ENCODE measurements around the gene TFEB.

The TFEB gene

GRCh38 chr6:41654151-41654697, 81.2 kb downstream of the TFEB start:
- ChIA-PET POLR2A (no interaction called here), CTCF (no interaction called here)
- H3K4me3 ChIP-seq (ENCODE audit: low read depth, low read length): no peak overlapping the region
- TF ChIP-seq ZIC2 (tag by site-specific recombination; IDR thresholded peaks at IDR 0.05): peak; percentile 44; the same call in 1 of the 2 replicates
- no peak for TF ChIP-seq ZNF391 (tag by site-specific recombination; IDR thresholded peaks at IDR 0.05; ENCODE audit: borderline replicate concordance, low read depth)
- no peak overlapping the region for H3K27ac ChIP-seq (ENCODE audit: extremely low read depth, low read depth, low read length)
- H3K36me3 ChIP-seq (ENCODE audit: control insufficient read depth in 2 of 2, insufficient read depth in 1 of 2, low read length in 2 of 2): no peaks in the 10 kb centered on the region
- no peaks in the 10 kb centered on the region for H3K9me3 ChIP-seq (ENCODE audit: control insufficient read depth, insufficient read depth, low read depth, low read length)
- 0 out of 2 replicates have a peak, but pooled peaks cover 3% of the 10 kb centered on the region for H3K4me1 ChIP-seq (ENCODE audit: control insufficient read depth, insufficient read depth, low read length)

- ChIA-PET CTCF (no interaction called here), POLR2A (no interaction called here)
- Histone ChIP-seq H3K36me3 (ENCODE audit: control insufficient read depth in 2 of 2, insufficient read depth in 1 of 2, low read length in 2 of 2) (no peaks in the 10 kb centered on the region), H3K4me3 (ENCODE audit: low read depth, low read length) (no peak overlapping the region), H3K27ac (ENCODE audit: extremely low read depth, low read depth, low read length) (no peak overlapping the region), H3K9me3 (ENCODE audit: control insufficient read depth, insufficient read depth, low read depth, low read length) (no peaks in the 10 kb centered on the region), H3K4me1 (ENCODE audit: control insufficient read depth, insufficient read depth, low read length) (0 out of 2 replicates have a peak, but pooled peaks cover 3% of the 10 kb centered on the region)
- TF ChIP-seq ZSCAN16 (tag by site-specific recombination; IDR thresholded peaks at IDR 0.05) (no peak), ZNF692 (tag by site-specific recombination; IDR thresholded peaks at IDR 0.05) (no peak), ZNF621 (tag by site-specific recombination; IDR thresholded peaks at IDR 0.05) (no peak), ZNF544 (tag by site-specific recombination; IDR thresholded peaks at IDR 0.05) (no peak), ZNF350 (tag by site-specific recombination; IDR thresholded peaks at IDR 0.05) (no peak), ZNF596 (tag by site-specific recombination; IDR thresholded peaks at IDR 0.05) (no peak), ZNF843 (tag by site-specific recombination; IDR thresholded peaks at IDR 0.05) (no peak), ZNF211 (tag by site-specific recombination; IDR thresholded peaks at IDR 0.05; ENCODE audit: low read depth) (no peak), ZBTB44 (tag by site-specific recombination; IDR thresholded peaks at IDR 0.05) (no peak), ZNF514 (tag by site-specific recombination; IDR thresholded peaks at IDR 0.05) (no peak), ZNF366 (tag by site-specific recombination; conservative IDR thresholded peaks at IDR 0.05) (no peak), HOXC10 (CRISPR knock-in tag; IDR thresholded peaks at IDR 0.05) (no peak), ZNF37A (tag by site-specific recombination; IDR thresholded peaks at IDR 0.05) (no peak)
Observed at GRCh38 chr6:41653691-41654090, 81.7 kb downstream of the TFEB start.

- TF ChIP-seq EGR2 (tag by site-specific recombination; IDR thresholded peaks at IDR 0.05; ENCODE audit: low read depth) (no peak), ZNF302 (tag by site-specific recombination; IDR thresholded peaks at IDR 0.05; ENCODE audit: low read depth) (no peak), ZIC2 (tag by site-specific recombination; IDR thresholded peaks at IDR 0.05) (peak; percentile 46), WT1 (tag by site-specific recombination; IDR thresholded peaks at IDR 0.05) (no peak), SCRT2 (tag by site-specific recombination; IDR thresholded peaks at IDR 0.05) (peak; percentile 91)
- Histone ChIP-seq H3K9me3 (ENCODE audit: control insufficient read depth, insufficient read depth, low read depth, low read length) (no peaks in the 10 kb centered on the region), H3K4me3 (ENCODE audit: low read depth, low read length) (no peak overlapping the region), H3K27ac (ENCODE audit: extremely low read depth, low read depth, low read length) (no peak overlapping the region), H3K4me1 (ENCODE audit: control insufficient read depth, insufficient read depth, low read length) (0 out of 2 replicates have a peak, but pooled peaks cover 3% of the 10 kb centered on the region), H3K36me3 (ENCODE audit: control insufficient read depth in 2 of 2, insufficient read depth in 1 of 2, low read length in 2 of 2) (no peaks in the 10 kb centered on the region)
- ChIA-PET POLR2A (no interaction called here), CTCF (interaction anchor here (1.0 kb wide), 1 partner anchor 9 kb away, joined by 4 read pairs; no protein-coding TSS in a partner anchor)
Observed at GRCh38 chr6:41652866-41653652, 82.3 kb downstream of the TFEB start.
